ENCODE data around the gene CANX.
"Not testable (repeated sequence)": the region's sequence is repeated elsewhere in the genome, so short reads cannot be mapped to it uniquely, and the experiment has no call there.

Gene CANX, protein sequence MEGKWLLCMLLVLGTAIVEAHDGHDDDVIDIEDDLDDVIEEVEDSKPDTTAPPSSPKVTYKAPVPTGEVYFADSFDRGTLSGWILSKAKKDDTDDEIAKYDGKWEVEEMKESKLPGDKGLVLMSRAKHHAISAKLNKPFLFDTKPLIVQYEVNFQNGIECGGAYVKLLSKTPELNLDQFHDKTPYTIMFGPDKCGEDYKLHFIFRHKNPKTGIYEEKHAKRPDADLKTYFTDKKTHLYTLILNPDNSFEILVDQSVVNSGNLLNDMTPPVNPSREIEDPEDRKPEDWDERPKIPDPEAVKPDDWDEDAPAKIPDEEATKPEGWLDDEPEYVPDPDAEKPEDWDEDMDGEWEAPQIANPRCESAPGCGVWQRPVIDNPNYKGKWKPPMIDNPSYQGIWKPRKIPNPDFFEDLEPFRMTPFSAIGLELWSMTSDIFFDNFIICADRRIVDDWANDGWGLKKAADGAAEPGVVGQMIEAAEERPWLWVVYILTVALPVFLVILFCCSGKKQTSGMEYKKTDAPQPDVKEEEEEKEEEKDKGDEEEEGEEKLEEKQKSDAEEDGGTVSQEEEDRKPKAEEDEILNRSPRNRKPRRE

DNA sequence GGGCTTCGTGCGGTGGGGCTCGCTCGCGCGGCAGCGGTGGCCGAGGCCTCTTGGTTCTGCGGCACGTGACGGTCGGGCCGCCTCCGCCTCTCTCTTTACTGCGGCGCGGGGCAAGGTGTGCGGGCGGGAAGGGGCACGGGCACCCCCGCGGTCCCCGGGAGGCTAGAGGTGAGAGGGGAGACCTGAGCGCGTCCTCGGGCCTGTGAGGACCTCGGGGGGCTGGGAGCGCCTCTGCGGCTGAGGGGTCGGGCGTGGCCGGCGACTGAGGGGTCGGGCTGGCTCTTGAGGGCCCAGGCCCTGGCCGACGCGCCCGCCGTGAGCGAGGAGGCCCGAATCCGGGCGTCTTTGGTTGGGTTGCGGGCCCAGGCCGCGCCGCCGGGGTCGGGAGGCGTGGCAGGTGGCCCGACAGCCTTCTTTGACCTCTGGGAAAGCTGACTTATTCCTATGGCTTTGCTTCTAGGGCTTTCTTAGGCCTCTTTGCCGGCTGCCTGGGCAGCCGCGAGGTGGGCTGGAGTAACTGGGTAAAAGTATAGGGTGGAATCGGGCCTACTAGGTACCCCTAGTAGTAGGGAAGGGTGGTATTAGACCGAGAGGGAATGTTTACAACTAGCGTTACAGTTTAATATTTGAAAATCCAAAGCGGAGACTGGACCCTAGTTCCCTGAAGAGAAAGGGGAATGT is at the start of gene CANX:
CANX (plus strand) TSS at position 33 of the 681 bp plus-strand sequence. CDS start 6,715 bp downstream, outside the sequence.
- DNase-seq: no peak

DNA sequence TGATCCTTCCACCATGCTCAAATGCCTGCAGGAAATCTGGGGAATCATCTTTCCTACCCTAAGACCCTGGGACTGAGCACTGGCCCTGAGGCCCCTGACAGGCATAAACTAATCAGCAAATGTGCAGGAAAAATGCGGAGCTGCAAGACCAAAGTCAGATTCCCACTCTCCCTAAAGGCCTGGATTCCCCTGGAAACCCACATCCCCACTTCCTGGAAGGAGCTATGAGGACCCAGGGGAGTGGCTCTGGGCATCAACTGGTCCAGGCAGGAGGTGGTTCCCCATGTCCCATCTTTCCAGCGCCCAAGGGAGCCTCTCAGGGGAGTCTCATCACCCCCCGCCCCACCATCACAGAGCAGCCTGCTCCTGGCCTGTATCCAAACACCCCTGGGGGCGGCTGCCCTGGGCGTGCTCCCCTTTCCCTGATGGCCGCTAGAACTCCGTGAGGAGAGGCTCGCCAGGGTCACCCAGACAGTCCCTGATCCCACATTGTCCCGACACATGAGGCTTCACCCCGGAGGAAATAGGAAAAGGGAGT is 49.5 kb upstream of the CANX start:
- not testable (repeated sequence) for DNase-seq

DNA sequence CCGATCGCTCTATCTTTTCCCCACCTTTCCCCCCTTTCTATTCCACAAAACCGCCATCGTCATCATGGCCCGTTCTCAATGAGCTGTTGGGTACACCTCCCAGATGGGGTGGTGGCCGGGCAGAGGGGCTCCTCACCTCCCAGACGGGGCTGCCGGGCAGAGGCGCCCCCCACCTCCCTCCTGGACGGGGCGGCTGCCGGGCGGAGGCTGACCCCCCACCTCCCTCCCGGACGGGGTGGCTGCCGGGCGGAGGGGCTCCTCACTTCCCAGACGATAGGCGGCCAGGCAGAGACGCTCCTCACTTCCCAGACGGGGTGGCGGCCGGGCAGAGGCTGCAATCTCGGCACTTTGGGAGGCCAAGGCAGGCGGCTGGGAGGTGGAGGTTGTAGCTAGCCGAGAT is 48.5 kb upstream of the CANX start:
- DNase-seq: not testable (repeated sequence)

DNA sequence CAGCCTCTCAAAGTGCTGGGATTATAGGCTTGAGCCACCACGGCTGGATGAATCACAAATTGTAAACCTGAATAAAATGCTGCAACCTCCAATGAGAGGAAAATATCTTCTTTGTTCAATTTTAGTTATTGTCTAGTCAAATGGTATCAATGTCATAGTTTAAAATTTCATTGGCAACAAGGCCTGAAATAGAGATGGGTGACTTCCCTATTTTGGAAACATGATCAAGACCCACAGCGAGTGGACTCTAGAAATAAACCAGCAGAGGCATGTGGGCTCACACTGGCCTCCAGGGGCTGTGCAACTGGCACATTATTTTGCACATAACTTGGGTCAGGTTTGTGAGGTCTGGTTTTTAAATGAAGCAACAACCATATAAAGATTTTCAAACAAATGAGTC is 45.6 kb upstream of the CANX start:
- DNase-seq: not testable (repeated sequence)

DNA sequence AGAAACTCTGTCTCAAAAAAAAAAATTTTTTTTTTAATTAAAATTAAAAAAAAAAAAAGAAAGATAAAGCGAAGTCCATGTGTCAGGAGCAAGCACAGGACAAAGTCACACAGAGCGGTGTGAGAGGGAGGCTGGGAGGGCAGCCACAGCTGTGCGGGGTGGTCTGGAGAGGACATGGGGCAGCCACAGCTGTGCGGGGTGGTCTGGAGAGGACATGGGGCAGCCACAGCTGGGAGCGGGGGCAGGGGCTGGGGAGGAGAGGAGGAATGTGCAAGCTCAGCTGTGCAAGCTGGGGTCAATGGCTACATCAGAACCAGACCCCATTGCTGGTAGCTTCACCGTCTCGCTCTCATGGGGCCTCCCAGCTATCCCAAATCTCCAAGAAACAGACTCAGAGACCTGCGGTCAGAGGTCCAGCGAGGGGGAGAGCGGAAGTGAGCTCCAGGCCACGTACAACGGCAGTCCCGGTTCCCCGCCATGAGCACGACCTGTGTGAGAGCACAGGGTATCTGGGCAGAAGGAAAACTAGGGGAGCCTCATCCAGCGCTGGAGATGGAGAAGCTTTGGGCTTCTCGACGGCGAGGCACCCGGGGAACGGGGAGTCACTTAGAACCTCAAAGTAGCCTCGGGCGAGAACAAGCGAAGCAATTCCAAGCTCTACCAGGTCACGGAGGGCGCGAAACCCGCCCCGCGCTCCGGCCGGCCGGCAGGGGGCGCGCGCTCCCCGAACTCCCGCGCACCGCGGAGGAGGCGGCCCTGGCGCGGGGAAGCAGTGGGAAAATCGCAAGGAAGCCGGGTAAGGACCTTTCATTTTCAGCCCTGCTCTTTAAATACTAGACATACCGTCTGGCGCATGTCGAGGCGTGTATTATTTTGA is 41.2 kb upstream of the CANX start:
- not testable (repeated sequence) for DNase-seq

DNA sequence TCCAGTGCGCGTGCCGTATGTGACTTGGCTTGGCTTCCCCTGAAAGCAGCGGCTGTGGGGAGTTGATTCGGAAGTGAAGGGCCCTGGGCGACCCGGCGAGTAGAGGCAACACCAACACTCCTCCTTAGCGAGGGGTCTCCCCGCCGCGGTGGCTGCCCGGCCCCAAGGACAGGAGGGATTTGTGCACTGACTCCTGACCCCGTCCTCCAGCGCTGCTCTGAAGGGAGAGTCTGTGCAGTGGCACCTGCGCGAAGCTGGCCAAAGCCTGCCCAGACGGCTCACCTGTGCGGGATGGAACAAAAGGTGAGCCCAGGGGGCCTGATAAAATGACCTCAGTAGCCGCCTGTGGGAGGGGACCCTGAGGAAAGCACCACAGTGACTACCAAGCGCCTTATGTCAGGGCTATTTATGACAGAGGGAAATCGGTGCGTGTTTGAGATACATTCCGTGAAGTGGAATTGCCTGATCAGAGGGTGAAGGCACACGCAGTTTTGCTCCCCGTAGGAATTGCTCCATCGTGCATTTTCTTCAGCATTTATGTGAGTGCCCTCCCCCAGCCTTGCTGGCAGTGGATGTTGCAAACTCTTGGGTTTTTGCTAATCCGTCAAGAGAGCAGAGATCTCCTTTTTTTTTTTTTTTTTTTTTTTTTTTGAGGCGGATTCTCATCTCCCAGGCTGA is 40.4 kb upstream of the CANX start:
- peak; percentile 64 for DNase-seq

DNA sequence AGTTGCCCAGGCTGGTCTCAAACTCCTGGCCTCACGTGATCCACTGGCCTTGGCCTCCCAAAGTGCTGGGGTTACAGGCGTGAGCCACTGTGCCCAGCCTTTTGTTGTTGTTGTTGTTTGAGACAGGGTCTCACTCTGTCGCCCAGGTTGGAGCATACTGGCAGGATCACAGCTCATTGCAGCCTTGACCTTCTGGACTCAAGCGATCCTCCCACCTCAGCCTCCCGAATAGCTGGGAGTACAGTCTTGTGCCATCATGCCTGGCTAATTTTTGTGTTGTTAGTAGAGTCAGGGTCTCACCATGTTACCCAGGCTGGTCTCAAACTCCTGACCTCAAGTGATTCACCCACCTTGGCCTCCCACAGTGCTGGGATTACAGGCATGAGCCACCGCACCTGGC is 37.1 kb upstream of the CANX start:
- not testable (repeated sequence) for DNase-seq

DNA sequence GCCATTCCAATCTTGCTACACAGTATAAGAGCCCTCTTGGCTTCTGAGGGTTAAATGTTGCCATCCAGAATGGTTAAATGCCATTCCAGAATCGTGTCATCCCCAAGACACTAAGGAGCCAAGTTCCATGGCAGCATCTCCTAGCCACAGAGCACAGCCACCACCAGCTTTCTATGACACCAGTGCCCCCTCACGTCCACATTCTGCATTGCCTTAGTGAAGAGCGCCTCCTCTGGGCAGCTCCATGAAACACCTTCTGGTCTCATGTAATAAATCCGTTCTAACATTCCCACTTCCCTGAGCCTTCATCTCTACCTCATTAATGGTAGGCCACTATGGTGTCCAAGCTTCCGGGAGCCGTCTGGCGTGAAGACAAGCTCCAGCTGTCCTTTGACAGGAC is 30.4 kb upstream of the CANX start:
- no peak for DNase-seq

DNA sequence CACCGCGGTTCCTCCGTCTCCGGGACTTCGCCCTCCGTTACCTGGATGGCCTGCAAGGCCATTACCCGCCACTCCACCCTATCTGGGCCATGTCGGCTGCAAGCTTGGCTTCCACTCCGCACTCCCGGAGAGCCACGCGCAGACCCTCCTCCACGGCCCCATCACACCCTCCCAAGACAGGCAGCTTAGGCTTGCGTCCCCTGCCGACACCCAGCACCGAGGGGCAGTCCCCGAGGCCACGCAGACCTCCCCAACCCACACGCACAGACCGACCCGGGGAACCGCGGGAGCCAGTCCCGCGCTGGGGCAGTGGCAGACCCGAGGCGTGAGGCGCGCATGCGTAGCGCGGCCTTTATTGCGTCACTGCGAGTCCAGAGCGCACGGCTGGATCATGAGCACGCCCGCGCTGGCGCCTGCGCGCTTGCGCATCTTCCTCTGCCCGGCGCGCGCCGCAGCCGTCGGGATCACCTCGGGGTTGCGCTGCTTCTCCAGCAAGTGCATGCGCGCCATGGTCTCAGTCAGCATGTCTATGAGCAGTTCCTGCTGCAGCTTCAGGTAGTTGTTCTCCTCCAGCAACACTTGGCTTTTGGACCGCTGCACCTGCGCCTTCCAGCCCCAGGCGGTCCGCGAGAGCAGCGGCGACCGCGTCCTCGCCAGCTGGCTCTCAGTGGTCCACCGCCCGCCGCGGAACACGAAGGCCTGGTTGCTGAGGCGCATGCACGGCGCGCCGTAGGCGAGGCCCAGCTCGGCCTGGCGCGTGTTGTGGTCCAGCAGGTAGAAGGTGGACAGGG is 20.3 kb upstream of the CANX start:
- DNase-seq: peak; percentile 97

DNA sequence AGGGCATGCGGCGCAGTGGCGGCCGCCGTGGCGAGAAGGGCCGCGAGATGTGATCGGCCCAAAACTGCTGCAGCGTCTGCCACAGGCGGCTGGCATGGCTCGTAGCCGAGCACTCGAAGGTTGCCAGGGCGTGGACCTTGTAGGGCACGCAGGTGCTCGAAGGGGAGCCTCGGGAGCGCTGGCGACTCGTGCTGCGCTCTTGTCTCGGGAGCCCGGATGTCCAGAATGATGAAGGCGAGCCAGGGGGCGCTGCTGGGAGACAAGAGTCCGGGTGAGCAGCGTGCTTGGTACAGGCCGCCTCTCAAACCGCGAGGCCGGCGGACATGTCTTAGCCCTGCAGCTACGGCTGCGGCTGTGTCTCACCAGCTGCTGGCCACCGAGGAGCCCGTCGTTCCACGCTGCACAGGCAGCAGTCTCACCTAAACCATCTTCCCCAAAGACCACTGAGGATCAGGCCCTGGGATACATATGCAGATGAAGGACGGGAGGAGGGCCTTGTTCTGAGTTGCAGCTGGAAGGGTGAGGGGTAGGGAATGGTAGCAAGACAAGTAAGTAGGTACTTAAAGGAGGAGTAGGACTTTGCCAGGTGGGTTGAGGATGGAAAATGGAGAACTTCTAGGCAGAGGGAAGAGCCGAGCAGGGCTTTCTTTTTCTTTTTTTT is 19.6 kb upstream of the CANX start:
- DNase-seq: peak; percentile 88

DNA sequence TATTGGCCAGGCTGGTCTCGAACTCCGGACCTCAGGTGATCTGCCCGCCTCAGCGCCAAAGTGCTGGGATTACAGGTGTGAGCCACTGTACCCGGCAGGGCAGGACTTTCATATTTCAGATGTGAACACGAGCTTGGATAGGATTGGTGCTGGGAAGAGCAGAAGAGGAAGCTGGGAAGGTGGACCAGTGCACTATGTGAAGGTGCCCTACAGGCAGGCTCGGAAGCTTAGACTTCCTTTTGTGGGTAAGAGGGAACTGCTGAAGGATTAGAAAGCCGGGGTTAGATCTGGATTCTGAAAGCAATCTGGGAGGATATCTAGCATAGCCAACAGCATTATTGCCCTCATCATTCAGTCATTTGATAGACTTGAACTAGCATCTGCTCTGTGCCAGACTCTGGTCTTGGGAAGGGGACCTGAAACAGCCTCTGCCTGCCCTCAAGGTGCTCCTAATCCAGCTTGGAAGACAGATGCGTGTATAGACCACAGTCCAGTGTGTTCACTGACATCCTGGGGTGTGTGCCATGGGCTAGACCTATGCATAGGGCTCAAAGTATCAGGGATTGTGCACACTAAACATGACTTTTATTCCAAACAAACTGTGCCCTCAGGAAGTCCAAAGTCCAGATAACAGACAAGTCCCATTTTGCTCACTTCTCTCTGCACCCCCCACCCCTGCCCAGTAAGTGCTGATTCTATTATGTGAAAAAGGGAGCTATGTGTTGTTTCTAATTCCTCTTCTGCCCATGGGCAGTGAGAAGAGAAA is 18.6 kb upstream of the CANX start:
- DNase-seq: no peak

DNA sequence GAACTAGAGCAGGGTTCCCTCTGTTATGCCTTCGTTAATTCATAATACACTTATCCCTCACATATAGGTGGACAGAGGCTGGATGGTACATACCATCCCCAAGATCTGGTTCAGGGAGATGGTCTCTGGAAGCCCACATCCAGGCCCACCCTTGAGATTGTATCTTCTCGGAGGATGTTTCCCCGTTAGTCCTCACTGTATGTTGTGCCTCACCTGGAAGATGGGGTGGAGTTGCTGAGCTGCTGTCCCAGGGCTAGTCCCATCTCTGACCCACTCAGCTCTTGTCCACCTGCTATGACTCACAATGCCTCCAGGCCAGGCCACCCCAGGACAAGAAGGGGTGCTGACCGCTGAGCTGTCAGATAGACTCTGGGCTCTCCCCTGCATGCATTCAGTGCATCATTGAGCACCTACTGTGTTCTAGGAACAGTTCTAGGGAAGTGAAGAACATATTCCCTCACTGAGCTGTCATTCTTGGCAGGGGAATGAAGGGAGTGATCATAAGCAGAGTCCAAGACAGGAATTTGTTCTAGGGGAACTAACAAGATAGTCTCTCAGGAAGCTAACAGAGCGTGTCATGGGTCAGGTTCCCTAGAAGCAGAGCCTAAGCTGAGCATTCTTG is 17.9 kb upstream of the CANX start, which contains the start of gene CBY3:
CBY3 (minus strand) TSS at position 255 of the 622 bp plus-strand sequence; CDS start at position 139, 116 bp downstream.
- no peak for DNase-seq

DNA sequence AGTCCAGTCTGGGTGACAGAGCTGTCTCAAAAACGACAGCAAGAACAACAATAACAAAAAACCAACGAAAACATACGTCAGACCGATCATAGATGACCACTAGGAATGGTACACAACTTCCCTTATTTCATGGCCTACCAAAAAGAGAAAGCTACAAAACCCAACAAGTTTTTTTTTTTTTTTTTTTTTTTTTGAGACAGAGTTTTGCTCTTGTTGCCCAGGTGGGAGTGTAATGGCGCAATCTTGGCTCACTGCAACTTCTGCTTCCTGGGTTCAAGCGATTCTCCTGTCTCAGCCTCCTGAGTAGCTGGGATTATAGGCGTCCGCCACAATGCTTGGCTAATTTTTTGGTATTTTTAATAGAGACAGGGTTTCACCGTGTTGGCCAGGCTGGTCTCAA is 9.6 kb upstream of the CANX start:
- not testable (repeated sequence) for DNase-seq

DNA sequence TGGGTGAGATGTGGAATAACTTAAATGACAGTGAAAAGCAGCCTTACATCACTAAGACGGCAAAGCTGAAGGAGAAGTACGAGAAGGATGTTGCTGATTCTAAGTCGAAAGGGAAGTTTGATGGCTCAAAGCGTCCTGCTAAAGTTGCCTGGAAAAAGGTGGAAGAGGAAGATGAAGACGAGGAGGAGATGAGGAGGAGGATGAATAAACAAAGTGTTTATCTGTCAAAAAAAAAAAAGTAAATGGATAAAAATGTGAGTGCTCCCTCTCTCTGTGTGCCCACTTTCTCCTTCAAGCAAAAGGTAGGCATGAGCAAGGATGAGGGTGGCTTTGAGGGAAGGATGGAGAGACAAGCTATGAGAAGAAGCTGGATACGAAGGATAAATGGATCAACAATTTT is 4.2 kb upstream of the CANX start:
- no peak for DNase-seq

DNA sequence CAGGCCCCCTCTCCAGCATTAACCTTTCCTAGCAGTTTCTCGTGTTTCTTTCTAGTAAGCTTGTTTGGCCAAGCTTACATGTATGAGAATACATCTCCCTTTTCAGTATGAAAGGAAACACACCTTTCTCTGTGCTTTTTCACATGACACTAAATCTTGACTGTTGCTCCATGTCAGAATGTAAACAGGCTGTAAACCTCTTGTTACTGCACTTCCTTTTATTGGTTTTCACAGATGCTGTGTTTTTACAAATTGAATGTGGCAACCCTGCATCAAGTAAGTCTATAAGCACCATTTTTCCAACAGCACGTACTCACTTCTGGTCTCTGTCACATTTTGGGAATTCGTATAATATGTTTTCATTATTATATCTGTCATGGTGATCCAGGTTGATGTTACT is 2.2 kb upstream of the CANX start:
- DNase-seq: no peak

DNA sequence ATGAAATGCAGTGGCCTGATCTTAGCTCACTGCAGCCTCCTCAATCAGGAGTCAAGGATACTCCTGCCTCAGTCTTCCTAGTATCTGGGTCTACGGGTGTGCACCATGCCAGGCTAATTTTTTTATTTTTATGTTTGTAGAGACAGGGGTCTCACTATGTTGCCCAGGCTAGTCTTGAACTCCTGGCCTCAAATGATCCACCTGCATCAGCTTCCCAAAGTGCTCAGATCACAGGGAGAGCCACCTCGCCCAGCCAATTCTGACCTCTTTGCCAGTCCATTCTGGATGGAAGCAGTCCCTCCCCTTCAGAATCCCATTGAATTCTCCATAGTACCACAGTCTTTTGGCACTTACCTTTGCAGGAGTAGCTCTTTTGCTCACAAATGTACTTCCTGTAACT is 1.7 kb upstream of the CANX start:
- DNase-seq: no peak

DNA sequence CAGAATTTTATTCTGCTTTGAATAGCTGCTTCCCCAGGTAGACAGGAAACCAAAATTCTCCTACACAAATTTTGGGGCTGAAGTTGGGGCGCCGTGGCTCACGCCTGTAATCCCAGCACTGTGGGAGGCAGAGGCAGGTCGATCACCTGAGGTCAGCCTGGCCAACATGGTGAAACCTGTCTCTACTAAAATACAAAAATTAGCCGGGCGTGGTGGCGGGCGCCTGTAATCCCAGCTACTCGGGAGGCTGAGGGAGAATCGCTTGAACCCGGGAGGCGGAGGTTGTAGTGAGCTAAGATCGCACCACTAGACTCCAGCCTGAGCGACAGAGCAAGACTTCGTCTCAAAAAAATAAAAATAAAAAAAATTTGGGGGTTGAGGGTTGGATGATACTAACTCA is 1.2 kb upstream of the CANX start:
- DNase-seq: not testable (repeated sequence)

DNA sequence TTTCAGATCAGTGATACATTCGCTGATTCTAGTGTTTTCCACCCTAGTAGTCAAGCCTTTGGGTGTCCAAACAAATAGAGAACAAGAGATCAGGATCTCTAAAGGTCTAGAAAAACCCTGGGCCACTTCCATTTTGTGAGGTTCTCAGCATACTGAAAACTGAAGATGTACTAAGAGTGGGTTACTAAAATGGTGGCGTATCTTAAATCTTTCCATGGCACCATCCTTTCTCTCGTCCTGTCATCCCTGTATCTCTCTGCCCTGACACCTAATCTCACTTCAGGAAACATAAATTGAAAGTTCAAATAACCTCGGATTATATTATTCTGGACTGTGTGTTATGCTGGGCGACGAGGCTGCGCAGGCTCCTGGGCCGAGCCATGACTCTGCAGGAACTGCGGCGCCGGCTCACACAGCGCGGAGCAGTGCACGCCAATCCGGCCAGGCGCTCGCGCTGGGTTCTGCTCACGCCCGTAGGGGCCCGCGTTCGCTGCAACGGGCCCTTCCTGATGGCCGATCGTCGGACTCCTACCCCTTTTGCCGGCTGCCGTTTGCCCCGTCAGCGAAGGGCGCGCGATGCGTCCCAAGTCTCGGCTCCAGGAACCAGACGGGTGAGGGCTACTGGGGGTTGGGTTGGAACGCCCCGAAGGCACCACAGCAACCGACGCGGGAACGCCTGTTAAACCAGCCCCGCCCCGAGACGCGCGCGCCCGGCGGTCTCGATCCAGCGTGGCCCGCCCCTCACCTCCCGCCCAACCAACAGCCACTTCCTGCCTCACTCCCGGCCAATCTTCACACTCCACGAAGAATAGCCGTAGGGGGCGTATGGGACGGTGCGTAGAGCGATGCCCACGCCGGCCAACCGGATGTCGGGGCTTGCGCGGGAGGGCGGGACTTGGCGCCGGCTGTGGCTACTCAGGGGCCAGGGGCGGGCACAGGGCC is 503 bp upstream of the CANX start:
- peak; percentile 98 for DNase-seq
